ENCODE results near the gene C4orf50.

DNA sequence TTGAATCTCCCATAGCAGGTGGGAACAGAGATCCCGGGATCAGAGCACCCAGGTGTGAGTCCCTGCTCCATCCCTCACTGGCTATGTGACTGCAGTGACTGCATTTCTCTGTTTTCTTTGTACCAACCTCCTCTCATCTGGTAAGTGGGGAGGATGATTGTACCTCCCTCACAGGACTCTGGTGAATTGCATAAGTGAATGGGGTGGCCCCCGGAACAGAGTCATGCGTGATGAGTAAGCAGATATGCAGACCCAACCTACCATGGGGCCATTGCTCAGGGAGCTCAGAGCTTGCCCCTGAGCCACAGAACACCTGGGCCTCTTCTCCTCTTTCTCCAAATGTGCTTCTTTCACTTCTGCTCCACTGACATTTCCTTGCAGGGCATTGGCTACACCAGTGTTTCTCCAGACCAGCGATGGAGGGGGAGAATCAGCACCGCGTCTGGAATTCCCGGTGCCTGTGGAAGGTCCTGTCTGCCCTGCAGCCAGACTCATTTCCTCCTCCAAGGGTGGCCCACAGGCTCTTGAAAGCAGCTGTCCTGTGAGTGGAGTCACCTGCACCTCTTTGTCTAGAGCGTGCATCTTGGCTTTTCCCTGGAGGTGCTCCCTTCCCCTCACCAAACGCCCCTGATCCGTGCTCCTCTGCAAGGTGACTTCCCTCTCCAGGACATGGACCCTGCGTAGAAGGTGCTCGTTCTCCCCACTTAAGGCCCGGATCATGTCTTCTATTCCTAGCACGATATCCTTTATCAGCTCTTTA is 30.0 kb downstream of the C4orf50 start:
- TF ChIP-seq, protein P1, sequence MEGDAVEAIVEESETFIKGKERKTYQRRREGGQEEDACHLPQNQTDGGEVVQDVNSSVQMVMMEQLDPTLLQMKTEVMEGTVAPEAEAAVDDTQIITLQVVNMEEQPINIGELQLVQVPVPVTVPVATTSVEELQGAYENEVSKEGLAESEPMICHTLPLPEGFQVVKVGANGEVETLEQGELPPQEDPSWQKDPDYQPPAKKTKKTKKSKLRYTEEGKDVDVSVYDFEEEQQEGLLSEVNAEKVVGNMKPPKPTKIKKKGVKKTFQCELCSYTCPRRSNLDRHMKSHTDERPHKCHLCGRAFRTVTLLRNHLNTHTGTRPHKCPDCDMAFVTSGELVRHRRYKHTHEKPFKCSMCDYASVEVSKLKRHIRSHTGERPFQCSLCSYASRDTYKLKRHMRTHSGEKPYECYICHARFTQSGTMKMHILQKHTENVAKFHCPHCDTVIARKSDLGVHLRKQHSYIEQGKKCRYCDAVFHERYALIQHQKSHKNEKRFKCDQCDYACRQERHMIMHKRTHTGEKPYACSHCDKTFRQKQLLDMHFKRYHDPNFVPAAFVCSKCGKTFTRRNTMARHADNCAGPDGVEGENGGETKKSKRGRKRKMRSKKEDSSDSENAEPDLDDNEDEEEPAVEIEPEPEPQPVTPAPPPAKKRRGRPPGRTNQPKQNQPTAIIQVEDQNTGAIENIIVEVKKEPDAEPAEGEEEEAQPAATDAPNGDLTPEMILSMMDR (IDR thresholded peaks at IDR 0.05) = no peak
- no peak for TF ChIP-seq POLR2A (IDR thresholded peaks at IDR 0.05)

Data from heart left ventricle (tissue), 13 donors.